HG03280 (cell line): ENCODE results near the gene DOC2A.
"Not testable (repeated sequence)": the region's sequence is repeated elsewhere in the genome, so short reads cannot be mapped to it uniquely, and the experiment has no call there.

Experiments used
- ATAC-seq: cut with Tn5 transposase; IDR thresholded peaks from one replicate; pipeline ENCODE4 v1.9.1; 2021; ENCODE audit warnings: mild to moderate bottlenecking, moderate library complexity; ENCODE audit not compliant: unreplicated experiment

DOC2A gene

DNA sequence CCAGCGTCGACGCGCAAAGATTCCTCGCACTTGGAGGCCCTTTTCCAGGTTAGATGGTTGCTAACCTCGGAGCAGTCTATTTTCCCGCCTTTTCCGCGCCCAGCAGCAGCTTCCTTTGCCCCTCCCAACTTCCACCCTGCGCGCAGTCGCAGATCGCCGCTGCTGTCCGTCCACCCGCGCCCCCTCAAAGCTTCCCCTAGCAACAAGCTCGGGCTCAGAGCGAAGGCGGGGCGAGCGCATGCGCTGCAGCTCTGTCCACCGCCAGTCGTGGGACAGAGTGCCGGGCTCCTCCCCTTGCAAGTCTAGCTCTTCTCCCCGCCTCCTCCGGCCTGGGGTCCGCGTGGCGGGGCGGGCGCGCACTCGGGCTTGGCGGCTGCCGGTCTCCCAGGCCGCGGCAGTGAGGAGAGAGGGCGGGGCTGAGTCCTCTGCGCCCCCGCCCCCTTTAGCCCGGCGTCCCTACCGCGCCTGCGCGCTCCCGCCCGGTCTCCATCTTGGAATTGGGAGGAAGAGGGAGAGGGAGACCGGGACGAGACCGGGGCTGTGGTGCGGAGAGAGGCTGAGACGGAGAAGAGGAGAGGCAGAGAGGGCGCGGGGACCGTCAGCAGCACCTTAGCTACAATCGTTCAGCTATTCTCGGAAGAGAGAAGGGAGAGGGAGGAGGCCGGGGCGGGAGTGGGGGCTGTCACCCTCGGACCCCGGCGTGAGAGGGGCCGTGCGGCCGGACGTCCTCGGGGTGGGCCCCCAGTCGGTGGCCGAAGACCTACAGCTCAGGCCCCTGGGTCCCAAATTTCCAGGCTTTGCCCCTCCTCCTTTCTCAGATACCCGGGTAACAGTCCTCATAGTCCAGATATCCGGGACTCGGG, 37.2 kb downstream of the DOC2A start, which contains the start of gene TAOK2:
Gene TAOK2, plus strand, starts transcription at position 485 of the 863 bp plus-strand sequence. CDS start 3,905 bp downstream, outside the sequence.
- ATAC-seq = peak; percentile 96

GRCh38 chr16:29972992-29973383, 37.8 kb downstream of the DOC2A start:
- ATAC-seq = no peak

GRCh38 chr16:29972500-29972899, 38.3 kb downstream of the DOC2A start:
- no peak for ATAC-seq

GRCh38 chr16:29971304-29971703, 39.5 kb downstream of the DOC2A start:
- ATAC-seq = no peak

DNA sequence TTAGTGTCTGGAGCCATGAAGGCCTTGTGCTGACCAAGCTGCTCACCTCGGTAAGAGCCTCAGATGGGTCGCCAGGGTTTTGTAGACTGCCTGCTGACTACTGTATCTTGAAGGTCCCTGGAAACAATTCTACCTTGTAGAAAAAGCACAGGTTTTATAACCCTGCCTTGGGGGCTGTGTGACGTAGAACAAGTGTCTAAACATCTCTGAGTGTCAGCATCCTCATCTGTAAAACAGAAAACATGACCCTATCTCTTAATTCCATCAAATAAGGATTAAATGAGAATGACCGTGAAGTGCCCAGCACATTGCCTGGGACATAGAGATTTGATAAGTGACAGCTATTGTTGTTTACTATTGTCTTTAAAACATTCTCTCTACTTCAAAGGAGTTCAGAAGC, 42.6 kb downstream of the DOC2A start:
- no peak for ATAC-seq

GRCh38 chr16:29963021-29963743, 47.6 kb downstream of the DOC2A start:
- ATAC-seq = no peak

DNA sequence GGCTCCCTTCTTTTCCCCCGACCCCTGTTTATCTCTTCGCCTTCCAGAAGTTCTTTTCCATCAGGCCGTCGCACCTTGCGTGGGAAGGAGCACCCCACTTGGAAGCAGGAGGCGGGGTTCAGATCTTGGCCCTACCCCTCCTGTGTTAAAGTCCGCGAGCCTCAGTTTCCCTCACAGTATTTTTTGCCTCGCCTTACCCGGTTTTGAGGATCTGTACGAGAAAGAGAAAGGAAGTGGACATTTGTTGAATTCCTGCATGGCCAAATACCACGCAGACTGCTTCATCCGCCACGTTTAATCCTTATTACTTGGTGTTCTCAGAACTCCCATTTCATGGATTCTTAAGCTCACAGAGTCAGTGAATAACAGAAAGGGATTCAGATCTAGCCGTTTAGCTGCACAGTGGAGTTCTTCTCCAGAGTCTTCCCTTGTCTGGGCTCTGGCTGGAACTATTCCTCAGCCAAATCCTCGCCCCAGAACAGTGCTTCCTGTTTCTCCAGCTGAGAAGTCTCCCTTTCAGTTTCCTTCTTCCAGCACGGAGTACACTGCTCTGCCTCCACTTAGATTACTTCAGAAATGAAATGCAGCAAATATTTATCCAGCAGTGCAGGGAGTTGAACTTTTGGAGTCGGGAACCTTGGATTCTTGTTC, 48.4 kb downstream of the DOC2A start:
- ATAC-seq = no peak

- peak; percentile 84 for ATAC-seq
These were observed 49.1 kb downstream of the DOC2A start, which contains the start of gene TMEM219 for GRCh38 chr16:29961479-29962343. TMEM219 (plus strand) TSS chr16:29962079; CDS start chr16:29963144, 1,065 bp downstream.

DNA sequence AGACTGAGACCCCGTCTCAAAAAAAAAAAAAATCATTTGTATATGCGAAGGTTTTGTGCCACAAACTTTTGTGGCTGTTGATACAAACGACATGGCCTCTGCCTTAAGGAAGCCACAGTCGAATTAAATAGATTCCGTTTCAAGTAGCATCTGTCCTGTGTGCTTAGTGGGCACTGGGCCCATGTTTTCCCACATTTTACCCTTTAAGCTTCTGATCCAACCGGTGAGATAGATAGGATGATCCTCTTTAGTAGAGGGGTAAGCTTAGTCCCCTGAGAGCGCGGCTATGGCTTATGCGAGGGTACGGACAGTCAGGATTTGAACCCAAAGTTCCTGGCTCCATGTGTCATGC, 49.7 kb downstream of the DOC2A start:
- ATAC-seq = no peak

- not testable (repeated sequence) for ATAC-seq
These were observed 51.0 kb downstream of the DOC2A start for GRCh38 chr16:29959821-29960220.

DNA sequence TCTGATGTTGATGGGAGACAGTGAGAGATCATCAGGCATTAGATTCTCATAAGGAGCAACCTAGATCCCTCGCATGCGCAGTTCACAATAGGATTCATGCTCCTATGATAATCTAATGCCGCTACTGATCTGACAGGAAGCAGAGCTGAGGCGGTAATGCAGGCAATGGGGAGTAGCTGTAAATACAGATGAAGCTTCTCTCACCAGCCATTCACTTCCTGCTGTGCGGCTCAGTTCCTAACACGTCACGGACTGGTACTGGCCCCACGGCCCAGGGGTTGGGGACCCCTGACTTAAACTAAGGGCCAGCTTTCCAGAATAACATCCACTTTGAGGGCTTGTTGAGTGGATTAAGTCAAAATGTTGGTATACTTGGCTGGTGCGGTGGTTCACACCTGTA, 51.5 kb downstream of the DOC2A start:
- no peak for ATAC-seq

DNA sequence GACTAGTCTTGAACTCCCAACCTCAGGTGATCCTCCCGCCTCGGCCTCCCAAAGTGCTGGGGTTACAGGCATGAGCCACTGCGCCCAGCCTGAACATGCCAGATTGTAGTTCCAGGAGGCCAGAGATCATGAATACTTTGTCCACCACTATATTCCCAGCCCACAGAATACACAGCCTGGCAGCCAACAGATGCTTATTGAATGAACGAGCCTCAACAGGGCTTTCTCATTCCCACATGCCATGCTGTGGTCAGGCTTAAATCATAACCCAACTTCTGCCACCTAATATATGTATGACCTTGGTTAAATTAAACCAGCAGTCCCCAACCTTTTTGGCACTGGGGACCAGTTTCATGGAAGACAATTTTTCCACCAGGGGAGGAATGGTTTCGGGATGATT, 52.1 kb downstream of the DOC2A start:
- ATAC-seq = no peak
